ENCODE data around the gene GAS2L1.

Gene GAS2L1

GRCh38 chr22:29308791-29309262, 2.4 kb downstream of the GAS2L1 start:
- DNase-seq (ENCODE audit: low read depth in 1 of 2, low spot score in 1 of 2): no peak

GRCh38 chr22:29309332-29310064, 3.0 kb downstream of the GAS2L1 start:
- DNase-seq (ENCODE audit: low read depth in 1 of 2, low spot score in 1 of 2): no peak

- no peak for DNase-seq (ENCODE audit: low read depth in 1 of 2, low spot score in 1 of 2)
These were observed 3.8 kb downstream of the GAS2L1 start for GRCh38 chr22:29310065-29310862.

GRCh38 chr22:29310863-29311339, 4.5 kb downstream of the GAS2L1 start:
- peak in 1 of 2 donors; percentile 30 for DNase-seq (ENCODE audit: low read depth in 1 of 2, low spot score in 1 of 2)

GRCh38 chr22:29311464-29312217, 5.2 kb downstream of the GAS2L1 start:
- DNase-seq (ENCODE audit: low read depth in 1 of 2, low spot score in 1 of 2): no peak

- no peak for DNase-seq (ENCODE audit: low read depth in 1 of 2, low spot score in 1 of 2)
These were observed 6.0 kb downstream of the GAS2L1 start for GRCh38 chr22:29312218-29313125.

- DNase-seq (ENCODE audit: low read depth in 1 of 2, low spot score in 1 of 2): no peak
These were observed 6.7 kb downstream of the GAS2L1 start for GRCh38 chr22:29313126-29313575.

- DNase-seq (ENCODE audit: low read depth in 1 of 2, low spot score in 1 of 2): no peak
These were observed 7.4 kb downstream of the GAS2L1 start for GRCh38 chr22:29313576-29314466.

GRCh38 chr22:29314537-29315285, 8.3 kb downstream of the GAS2L1 start:
- DNase-seq (ENCODE audit: low read depth in 1 of 2, low spot score in 1 of 2): no peak

- DNase-seq (ENCODE audit: low read depth in 1 of 2, low spot score in 1 of 2): no peak
These were observed 9.1 kb downstream of the GAS2L1 start, which contains the start of gene RASL10A for GRCh38 chr22:29315286-29316140. TSS of gene RASL10A (minus strand) at chr22:29315697. CDS start at chr22:29315246, 451 bp downstream.

GRCh38 chr22:29316141-29316828, 9.8 kb downstream of the GAS2L1 start:
- DNase-seq (ENCODE audit: low read depth in 1 of 2, low spot score in 1 of 2): no peak

GRCh38 chr22:29317827-29318454, 11.5 kb downstream of the GAS2L1 start:
- DNase-seq (ENCODE audit: low read depth in 1 of 2, low spot score in 1 of 2): no peak

- DNase-seq (ENCODE audit: low read depth in 1 of 2, low spot score in 1 of 2): no peak
These were observed 12.6 kb downstream of the GAS2L1 start for GRCh38 chr22:29319072-29319471.

GRCh38 chr22:29320546-29320945, 14.1 kb downstream of the GAS2L1 start:
- no peak for DNase-seq (ENCODE audit: low read depth in 1 of 2, low spot score in 1 of 2)

GRCh38 chr22:29323641-29324040, 17.2 kb downstream of the GAS2L1 start:
- no peak for DNase-seq (ENCODE audit: low read depth in 1 of 2, low spot score in 1 of 2)

- DNase-seq (ENCODE audit: low read depth in 1 of 2, low spot score in 1 of 2): no peak
These were observed 18.9 kb downstream of the GAS2L1 start for GRCh38 chr22:29325356-29325755.
